GM12873 (cell line): ENCODE measurements around the gene TADA3.

Experiments used
- TF ChIP-seq, protein P1 (sequence below): IDR thresholded peaks from 2 replicates; pipeline ENCODE4 v1.5.1; 2012; ENCODE audit warnings: low read depth, mild to moderate bottlenecking, moderate library complexity, low read length, control low read depth; ENCODE audit not compliant: insufficient read depth; ENCODE audit errors: missing control alignments

Gene TADA3

DNA sequence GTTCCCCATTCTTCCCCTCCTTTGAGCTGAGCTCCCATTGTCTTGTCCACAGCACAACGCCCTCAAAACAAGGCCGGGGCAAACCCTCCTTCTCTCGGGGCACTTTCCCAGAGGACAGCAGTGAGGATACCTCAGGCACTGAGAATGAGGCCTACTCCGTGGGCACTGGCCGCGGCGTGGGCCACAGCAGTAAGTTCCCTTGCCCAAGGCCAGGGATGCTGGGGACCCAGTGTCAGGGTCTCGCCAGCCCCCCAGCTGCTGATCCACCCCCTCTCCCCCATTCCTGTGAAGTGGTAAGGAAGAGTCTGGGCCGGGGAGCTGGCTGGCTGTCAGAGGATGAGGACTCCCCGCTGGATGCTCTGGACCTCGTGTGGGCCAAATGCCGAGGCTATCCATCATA lies 46.8 kb downstream of the TADA3 start:
- TF ChIP-seq, protein P1, sequence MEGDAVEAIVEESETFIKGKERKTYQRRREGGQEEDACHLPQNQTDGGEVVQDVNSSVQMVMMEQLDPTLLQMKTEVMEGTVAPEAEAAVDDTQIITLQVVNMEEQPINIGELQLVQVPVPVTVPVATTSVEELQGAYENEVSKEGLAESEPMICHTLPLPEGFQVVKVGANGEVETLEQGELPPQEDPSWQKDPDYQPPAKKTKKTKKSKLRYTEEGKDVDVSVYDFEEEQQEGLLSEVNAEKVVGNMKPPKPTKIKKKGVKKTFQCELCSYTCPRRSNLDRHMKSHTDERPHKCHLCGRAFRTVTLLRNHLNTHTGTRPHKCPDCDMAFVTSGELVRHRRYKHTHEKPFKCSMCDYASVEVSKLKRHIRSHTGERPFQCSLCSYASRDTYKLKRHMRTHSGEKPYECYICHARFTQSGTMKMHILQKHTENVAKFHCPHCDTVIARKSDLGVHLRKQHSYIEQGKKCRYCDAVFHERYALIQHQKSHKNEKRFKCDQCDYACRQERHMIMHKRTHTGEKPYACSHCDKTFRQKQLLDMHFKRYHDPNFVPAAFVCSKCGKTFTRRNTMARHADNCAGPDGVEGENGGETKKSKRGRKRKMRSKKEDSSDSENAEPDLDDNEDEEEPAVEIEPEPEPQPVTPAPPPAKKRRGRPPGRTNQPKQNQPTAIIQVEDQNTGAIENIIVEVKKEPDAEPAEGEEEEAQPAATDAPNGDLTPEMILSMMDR, result no peak

DNA sequence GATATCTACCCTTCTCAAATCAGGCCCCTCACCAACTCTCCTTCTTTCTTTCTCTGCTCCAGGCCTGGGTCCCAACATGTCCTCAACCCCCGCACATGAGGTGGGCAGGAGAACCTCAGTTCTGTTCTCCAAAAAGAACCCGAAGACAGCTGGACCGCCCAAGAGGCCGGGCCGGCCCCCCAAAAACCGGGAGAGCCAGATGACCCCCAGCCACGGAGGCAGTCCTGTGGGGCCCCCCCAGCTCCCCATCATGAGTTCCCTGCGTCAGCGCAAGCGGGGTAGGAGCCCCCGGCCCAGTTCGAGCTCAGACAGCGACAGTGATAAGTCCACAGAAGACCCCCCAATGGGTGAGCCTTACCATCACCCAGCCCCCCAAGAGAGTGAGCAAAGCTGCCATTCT lies 48.1 kb downstream of the TADA3 start:
- TF ChIP-seq, protein P1, result no peak

DNA sequence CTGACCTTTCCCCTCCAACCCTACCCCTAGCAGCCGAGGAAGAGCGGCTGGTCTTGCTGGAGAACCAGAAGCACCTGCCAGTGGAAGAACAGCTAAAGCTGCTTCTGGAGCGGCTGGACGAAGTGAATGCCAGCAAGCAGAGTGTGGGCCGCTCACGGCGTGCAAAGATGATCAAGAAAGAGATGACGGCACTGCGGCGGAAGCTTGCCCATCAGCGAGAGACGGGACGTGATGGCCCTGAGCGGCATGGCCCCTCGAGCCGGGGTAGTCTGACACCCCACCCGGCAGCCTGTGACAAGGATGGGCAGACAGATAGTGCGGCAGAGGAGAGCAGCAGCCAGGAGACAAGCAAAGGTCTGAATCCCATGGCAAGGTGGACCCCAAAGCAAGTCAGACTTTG lies 48.7 kb downstream of the TADA3 start:
- TF ChIP-seq, protein P1, result no peak

DNA sequence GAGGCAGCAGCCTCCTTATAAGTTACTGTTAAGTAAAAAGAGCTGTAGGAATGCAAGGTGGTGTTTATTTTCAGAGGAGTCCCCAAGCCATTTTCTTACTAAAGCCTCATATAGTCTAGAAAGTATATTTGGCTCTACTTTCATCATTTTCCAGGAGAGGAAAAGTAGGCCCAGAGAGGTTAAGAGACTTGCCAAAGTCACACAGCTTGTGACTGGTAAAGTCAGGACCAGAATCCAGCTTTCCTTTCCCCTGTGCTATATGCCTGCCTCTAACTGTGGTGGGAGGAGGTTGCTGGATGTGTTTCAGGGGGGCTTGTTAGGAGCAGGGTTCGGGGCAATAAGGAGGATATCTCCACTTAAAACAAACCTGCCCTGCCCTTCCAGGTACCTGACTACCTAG lies 49.7 kb downstream of the TADA3 start:
- TF ChIP-seq, protein P1, result no peak

DNA sequence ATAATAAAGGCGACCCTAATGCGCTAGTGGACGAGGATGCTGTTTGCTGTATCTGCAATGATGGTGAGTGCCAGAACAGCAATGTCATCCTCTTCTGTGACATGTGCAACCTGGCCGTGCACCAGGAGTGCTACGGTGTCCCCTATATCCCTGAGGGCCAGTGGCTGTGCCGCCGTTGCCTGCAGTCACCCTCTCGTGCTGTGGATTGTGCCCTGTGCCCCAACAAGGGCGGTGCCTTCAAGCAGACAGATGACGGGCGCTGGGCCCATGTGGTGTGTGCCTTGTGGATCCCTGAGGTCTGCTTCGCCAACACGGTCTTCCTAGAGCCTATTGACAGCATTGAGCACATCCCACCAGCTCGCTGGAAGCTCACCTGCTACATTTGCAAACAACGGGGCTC lies 53.1 kb downstream of the TADA3 start:
- TF ChIP-seq, protein P1, result no peak

DNA sequence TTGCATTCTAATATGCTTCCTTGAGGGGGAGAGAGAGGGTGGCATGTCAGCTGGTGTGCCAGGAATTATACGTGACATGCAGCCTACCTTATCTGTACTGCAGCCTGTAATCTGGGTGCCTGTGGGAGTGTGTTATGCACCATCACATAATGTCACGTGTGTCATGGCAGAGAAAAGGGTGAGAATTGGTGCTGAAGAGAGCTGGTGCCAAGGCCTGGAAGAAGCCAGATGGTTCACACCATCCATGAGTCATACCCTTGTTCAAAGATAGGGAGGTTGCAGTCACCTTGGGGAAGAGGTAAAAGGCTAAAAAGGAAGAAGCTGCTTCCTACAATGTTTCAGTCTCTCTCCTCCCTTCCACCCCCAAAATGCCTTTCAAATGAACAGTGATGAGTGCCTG lies 55.4 kb downstream of the TADA3 start:
- TF ChIP-seq, protein P1, result no peak

DNA sequence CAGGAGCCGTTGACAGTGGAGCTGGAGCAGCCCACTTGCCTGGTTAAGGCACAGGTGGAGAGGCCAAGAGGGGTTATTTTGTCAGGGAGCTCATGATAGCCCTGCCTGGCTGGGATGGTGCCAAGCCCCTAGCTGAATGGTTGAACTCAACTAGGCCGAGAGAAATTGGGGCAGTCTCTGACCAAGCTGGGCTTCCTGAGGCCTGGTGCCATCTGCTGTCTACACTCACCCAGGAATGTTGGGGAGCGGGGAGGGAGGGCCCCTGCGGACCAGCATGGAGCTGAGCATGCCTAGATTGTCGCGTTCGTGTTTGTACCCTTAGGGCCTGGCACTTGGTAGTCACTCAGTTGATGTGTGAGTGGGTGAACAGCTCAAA lies 59.5 kb downstream of the TADA3 start:
- TF ChIP-seq, protein P1, result no peak
